Measurements from ENCODE around the gene C16orf74.

C16orf74 gene

DNA sequence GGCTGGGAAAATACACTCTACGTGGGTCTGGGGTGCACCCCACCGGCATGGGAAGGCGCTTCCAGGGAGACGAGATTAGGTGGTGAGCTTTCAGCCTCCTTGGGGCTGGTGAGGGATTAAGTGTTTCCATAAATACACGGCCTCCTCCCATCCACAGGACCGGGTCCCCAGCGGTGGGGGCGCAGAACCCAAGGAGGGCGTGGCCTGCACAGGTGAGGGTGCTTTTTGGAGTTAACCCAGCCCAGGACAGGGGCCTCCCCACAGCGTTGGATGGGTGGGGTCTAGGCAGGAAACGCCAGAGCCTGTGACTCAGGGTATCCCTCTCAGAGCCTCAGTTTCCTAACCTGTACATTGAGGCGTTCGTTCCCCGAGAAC is 1.1 kb downstream of the C16orf74 start:
- H3K36me3 ChIP-seq (ENCODE audit: insufficient read depth, low read length): no peaks in the 10 kb centered on the region
- H3K9me3 ChIP-seq (ENCODE audit: control insufficient read depth, insufficient read depth, low read length): no peaks in the 10 kb centered on the region
- H3K9ac ChIP-seq (ENCODE audit: low read depth, low read length): peak overlapping the region; percentile 70
- H3K4me1 ChIP-seq (ENCODE audit: insufficient read depth, low read length): peaks cover 43% of the 10 kb centered on the region

DNA sequence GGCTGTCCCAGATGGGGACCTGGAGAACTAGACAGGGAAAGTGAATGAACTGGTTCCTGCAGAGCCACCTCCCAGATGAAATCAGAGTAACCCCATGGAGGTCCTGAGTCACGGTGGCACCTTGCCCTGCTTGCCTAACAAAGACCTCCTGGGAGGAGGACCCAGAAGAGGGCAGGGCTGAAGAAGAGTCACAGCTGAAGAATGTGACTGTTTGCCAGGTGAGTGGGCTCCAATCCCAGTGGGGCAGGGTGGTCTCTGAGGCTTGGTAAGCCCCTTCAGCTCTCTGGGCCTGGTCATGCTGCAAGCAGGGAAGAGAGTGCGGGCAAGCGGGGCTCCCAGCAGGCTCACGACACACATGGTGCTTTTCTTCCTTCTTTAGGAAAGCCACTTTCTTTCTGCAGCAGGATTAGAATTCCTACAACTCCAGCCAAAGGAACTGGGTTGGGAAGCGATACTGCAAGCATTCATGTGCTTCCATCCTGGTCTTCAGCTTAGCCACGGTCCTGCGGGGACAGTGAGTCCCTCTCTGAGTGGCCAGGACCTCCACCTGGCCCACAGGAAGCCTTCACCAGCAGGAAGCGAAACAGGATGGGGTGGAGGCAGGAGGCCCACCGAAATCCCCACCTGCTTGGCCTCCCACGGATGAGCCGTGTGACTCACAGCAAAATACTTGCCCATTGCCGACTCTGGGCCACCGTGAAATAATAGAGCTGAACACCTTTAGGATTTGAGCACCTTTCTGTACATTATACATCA is 4.3 kb downstream of the C16orf74 start:
- Histone ChIP-seq H3K4me1 (ENCODE audit: insufficient read depth, low read length) (peaks cover 24% of the 10 kb centered on the region), H3K9me3 (ENCODE audit: control insufficient read depth, insufficient read depth, low read length) (no peaks in the 10 kb centered on the region), H3K36me3 (ENCODE audit: insufficient read depth, low read length) (no peaks in the 10 kb centered on the region), H3K9ac (ENCODE audit: low read depth, low read length) (no peak overlapping the region)

- Histone ChIP-seq H3K9me3 (ENCODE audit: control insufficient read depth, insufficient read depth, low read length) (no peaks in the 10 kb centered on the region), H3K4me1 (ENCODE audit: insufficient read depth, low read length) (peaks cover 8% of the 10 kb centered on the region), H3K36me3 (ENCODE audit: insufficient read depth, low read length) (no peaks in the 10 kb centered on the region; the same call in 1 of the 2 replicates), H3K9ac (ENCODE audit: low read depth, low read length) (no peak overlapping the region)
Measured at GRCh38 chr16:85738923-85739715, 11.8 kb downstream of the C16orf74 start.

DNA sequence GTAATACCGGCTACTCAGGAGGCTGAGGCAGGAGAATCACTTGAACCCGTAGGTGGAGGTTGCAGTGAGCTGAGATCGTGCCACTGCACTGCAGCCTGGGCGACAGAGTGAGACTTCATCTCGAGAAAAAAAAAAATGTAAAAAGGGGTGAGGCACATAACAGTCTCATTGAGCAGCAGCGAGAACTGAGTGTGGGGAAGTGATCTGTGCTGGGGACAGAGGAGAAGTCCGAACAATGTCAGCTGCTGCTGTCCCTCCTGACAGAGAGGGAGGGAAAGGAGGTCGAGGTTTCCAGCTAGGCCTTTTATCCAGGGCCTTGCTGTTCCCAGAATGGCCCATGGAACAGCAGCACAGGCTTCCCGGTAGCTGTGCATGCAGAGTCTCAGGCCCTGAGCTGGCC is 14.0 kb downstream of the C16orf74 start:
- H3K4me1 ChIP-seq (ENCODE audit: insufficient read depth, low read length): peaks cover 15% of the 10 kb centered on the region
- no peak overlapping the region for H3K9ac ChIP-seq (ENCODE audit: low read depth, low read length)
- no peaks in the 10 kb centered on the region; the same call in 1 of the 2 replicates for H3K36me3 ChIP-seq (ENCODE audit: insufficient read depth, low read length)
- H3K9me3 ChIP-seq (ENCODE audit: control insufficient read depth, insufficient read depth, low read length): no peaks in the 10 kb centered on the region

DNA sequence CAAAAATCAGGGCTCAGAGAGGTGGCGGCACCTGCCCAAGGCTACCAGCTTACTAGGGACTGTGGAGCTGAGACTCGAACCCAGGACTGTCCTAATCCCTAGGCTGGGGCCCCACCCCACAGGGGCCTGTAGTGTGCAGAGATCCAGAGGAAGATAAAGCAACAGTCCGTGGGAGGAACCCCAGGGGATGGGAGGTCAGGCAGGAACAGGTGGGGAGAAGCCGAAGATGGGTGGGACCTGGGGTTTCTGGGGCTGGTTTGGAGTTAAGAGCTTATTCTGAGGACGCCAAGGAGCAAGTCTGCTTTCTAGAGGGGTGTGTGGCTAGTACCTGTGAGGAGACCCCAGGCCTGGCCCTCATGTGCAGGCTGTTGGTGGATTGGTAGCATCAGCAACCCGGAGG is 14.9 kb downstream of the C16orf74 start:
- Histone ChIP-seq H3K9ac (ENCODE audit: low read depth, low read length) (no peak overlapping the region), H3K4me1 (ENCODE audit: insufficient read depth, low read length) (peaks cover 15% of the 10 kb centered on the region), H3K36me3 (ENCODE audit: insufficient read depth, low read length) (no peaks in the 10 kb centered on the region; the same call in 1 of the 2 replicates), H3K9me3 (ENCODE audit: control insufficient read depth, insufficient read depth, low read length) (no peaks in the 10 kb centered on the region)

DNA sequence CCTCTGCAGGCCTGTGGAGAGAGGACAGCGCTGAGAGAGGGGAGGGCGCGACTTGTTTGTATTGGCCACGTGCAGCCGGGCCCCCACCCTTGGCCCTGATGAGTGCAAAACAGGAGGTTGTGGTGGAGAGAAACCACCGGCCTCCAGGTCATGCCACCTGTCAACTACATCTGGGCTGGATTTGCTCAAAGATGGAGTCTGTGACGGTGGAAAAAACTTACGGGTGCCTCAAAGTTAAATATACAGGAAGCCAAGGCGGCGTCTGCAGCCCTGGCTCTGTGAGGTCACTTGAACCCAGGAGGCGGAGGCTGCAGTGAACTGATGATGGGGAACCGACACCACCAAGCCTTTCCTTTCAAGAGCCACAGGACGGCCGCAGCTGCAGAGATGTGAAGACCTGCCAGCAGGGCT is 15.7 kb downstream of the C16orf74 start:
- H3K36me3 ChIP-seq (ENCODE audit: insufficient read depth, low read length): no peaks in the 10 kb centered on the region; the same call in 1 of the 2 replicates
- no peaks in the 10 kb centered on the region for H3K9me3 ChIP-seq (ENCODE audit: control insufficient read depth, insufficient read depth, low read length)
- H3K9ac ChIP-seq (ENCODE audit: low read depth, low read length): no peak overlapping the region
- peaks cover 15% of the 10 kb centered on the region for H3K4me1 ChIP-seq (ENCODE audit: insufficient read depth, low read length)

DNA sequence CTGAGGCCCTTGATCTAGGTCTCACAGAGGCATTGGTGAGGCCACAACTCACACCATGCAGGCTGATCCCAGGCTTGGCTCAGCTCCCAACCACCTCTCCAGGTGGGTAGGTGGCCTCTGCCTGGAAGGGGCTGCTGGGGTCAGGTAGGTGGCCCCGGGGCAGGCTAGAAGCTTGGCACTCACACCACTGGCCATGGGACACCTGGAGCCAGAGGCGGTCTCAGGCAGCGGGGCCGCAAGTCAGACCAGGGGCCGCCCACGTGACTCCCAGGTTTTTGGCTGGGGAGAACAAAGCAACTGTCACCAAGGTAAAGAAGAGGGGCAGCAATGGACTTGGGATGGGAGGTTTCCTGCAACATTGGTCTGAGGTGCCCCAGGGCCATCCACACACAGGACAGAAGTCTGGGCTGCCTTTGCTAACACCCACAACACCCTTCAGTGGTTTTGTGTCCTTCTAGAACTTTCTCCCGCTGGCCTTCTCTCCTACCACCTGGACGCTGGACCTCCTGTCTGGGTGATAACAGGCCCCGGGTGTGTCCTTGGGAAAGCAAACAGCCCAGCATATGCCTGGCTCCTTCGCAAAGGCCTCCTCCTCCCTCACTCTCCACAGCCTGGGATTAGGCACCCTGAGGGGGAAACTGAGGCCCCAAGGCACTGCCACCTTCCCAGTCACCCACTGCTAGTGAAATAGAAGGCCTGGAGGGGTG is 16.4 kb downstream of the C16orf74 start:
- Histone ChIP-seq H3K36me3 (ENCODE audit: insufficient read depth, low read length) (no peaks in the 10 kb centered on the region; the same call in 1 of the 2 replicates), H3K9me3 (ENCODE audit: control insufficient read depth, insufficient read depth, low read length) (no peaks in the 10 kb centered on the region), H3K4me1 (ENCODE audit: insufficient read depth, low read length) (peaks cover 23% of the 10 kb centered on the region), H3K9ac (ENCODE audit: low read depth, low read length) (no peak overlapping the region)

GRCh38 chr16:85733839-85734170 is 17.1 kb downstream of the C16orf74 start:
- Histone ChIP-seq H3K4me1 (ENCODE audit: insufficient read depth, low read length) (peaks cover 28% of the 10 kb centered on the region), H3K9ac (ENCODE audit: low read depth, low read length) (no peak overlapping the region), H3K36me3 (ENCODE audit: insufficient read depth, low read length) (no peaks in the 10 kb centered on the region), H3K9me3 (ENCODE audit: control insufficient read depth, insufficient read depth, low read length) (no peaks in the 10 kb centered on the region)

- no peaks in the 10 kb centered on the region for H3K9me3 ChIP-seq (ENCODE audit: control insufficient read depth, insufficient read depth, low read length)
- H3K36me3 ChIP-seq (ENCODE audit: insufficient read depth, low read length): no peaks in the 10 kb centered on the region
- H3K4me1 ChIP-seq (ENCODE audit: insufficient read depth, low read length): peaks cover 28% of the 10 kb centered on the region
- H3K9ac ChIP-seq (ENCODE audit: low read depth, low read length): no peak overlapping the region
Measured at GRCh38 chr16:85733155-85733838, 17.6 kb downstream of the C16orf74 start.

GRCh38 chr16:85731179-85731578 is 19.7 kb downstream of the C16orf74 start:
- Histone ChIP-seq H3K4me1 (ENCODE audit: insufficient read depth, low read length) (peaks cover 28% of the 10 kb centered on the region), H3K36me3 (ENCODE audit: insufficient read depth, low read length) (no peaks in the 10 kb centered on the region), H3K9ac (ENCODE audit: low read depth, low read length) (no peak overlapping the region), H3K9me3 (ENCODE audit: control insufficient read depth, insufficient read depth, low read length) (no peaks in the 10 kb centered on the region)

DNA sequence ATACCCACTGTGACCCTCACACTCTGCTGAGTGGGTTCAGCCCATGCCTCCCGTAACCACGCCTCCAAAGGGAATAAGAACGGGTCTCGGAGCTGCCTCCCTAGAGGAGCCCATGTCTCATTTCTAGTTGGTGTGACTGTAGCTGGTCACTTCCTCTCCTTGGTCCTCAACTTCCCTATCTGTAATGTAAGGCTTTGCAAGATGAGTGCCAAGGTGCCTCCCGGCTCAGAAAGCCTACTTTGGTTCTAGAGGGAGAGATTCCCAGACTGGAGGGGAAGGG is 20.8 kb downstream of the C16orf74 start:
- Histone ChIP-seq H3K36me3 (ENCODE audit: insufficient read depth, low read length) (0 out of 2 replicates have a peak, but pooled peaks cover 4% of the 10 kb centered on the region), H3K4me1 (ENCODE audit: insufficient read depth, low read length) (peaks cover 28% of the 10 kb centered on the region), H3K9ac (ENCODE audit: low read depth, low read length) (no peak overlapping the region), H3K9me3 (ENCODE audit: control insufficient read depth, insufficient read depth, low read length) (no peaks in the 10 kb centered on the region)

DNA sequence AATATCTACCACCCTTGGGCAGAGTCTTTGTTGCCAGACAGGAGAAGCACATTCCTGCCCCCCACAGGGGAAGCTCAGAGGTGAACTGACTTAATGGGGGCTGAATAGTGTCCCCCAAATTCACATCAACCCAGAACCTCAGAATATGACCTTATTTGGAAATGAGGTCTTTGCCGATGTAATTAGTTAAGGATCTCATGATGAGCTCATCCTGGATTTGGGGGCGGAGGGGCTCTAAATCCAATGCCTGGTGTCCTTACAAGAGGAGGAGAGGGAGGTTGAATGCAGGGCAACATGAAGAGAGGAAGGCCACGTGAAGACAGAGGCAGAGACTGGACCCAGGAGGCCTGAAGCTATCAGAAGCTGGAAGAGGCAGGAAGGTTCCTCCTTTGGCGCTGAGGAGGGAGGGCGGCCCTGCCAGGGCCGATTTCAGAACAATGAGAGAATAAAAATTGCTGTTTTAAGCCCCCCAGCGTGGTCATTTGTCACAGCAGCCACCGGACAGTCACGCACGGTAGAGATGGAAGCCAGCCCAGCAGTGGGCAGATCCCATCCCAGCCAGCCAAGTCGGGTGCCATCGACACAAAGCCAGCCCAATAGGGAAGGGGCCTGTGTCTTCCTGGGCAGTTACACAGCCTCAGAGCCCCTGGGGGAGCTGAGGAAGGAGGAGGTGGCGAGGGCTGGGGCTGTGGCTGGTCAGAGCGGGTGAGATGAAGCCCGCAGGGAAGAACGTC is 21.3 kb downstream of the C16orf74 start:
- peaks cover 25% of the 10 kb centered on the region for H3K4me1 ChIP-seq (ENCODE audit: insufficient read depth, low read length)
- no peaks in the 10 kb centered on the region for H3K9me3 ChIP-seq (ENCODE audit: control insufficient read depth, insufficient read depth, low read length)
- no peak overlapping the region for H3K9ac ChIP-seq (ENCODE audit: low read depth, low read length)
- 0 out of 2 replicates have a peak, but pooled peaks cover 4% of the 10 kb centered on the region for H3K36me3 ChIP-seq (ENCODE audit: insufficient read depth, low read length)

DNA sequence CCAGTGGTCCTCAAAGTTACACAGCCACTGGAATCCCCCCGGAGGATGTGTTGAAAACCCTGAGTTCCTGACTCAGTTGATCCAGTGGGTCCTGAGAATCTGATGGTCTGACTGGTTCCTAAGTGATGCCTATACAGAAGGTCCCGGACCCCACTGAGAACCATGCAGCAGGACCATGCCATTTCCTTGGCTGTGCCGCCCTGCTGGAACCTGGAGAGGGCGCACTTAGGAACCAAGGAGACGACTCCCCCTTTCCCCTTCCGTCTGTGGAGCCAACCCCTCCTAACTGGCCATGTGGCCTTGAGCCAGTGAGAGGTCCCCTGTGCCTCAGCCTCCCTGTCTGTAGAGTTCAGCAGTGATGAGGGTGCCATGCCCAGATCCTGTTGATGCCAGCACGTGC is 22.0 kb downstream of the C16orf74 start:
- Histone ChIP-seq H3K36me3 (ENCODE audit: insufficient read depth, low read length) (0 out of 2 replicates have a peak, but pooled peaks cover 4% of the 10 kb centered on the region), H3K9ac (ENCODE audit: low read depth, low read length) (no peak overlapping the region), H3K9me3 (ENCODE audit: control insufficient read depth, insufficient read depth, low read length) (no peaks in the 10 kb centered on the region), H3K4me1 (ENCODE audit: insufficient read depth, low read length) (peaks cover 18% of the 10 kb centered on the region; the same call in 1 of the 2 replicates)

GRCh38 chr16:85724936-85725335 is 26.0 kb downstream of the C16orf74 start:
- no peak overlapping the region for H3K9ac ChIP-seq (ENCODE audit: low read depth, low read length)
- peaks cover 19% of the 10 kb centered on the region; the same call in 1 of the 2 replicates for H3K4me1 ChIP-seq (ENCODE audit: insufficient read depth, low read length)
- H3K36me3 ChIP-seq (ENCODE audit: insufficient read depth, low read length): 0 out of 2 replicates have a peak, but pooled peaks cover 4% of the 10 kb centered on the region
- no peaks in the 10 kb centered on the region for H3K9me3 ChIP-seq (ENCODE audit: control insufficient read depth, insufficient read depth, low read length)
